ENCODE measurements around the gene UNC119B. TPM values are rescaled to one million over a fixed set of nuclear protein-coding genes. Genes with fewer than 3 reads are reported as not detected.

The UNC119B gene
- total RNA-seq, 1 experiment from 2014 or later, result 33.8 TPM

DNA sequence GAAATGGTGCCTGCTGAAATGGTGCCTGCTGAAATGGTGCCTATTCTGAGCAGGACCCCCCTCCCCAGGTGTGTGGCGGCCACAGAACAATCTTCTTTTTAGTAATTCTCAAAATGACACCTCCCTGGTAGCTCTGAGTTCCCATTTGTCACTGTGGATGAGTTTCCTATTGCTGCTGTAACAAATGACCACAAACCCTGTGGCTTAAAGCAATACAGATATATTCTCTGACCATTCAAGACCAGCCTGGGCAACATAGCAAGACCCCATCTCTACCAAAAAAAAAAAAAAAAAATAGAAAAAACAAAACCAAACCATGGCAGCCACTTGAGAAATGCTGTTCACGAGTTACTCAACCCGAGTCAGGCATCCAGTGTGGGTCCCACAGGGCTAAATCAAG is 23.3 kb downstream of the UNC119B start:
- Histone ChIP-seq H2AFZ (ENCODE audit: low read depth, low read length, poor library complexity, severe bottlenecking) (no peak overlapping the region), H3K9me2 (ENCODE audit: insufficient read depth) (no peaks in the 10 kb centered on the region), H3K9me3 (ENCODE audit: control insufficient read depth in 1 of 2, insufficient read depth in 1 of 2, low read depth in 1 of 2, low read length in 2 of 2) (no peaks in the 10 kb centered on the region), H3K27me3 (ENCODE audit: insufficient read depth, low read length) (no peaks in the 10 kb centered on the region), H3K9ac (ENCODE audit: low read length) (no peak overlapping the region), H3K4me3 (replicated peaks in 1 of 2; ENCODE audit: low read depth in 1 of 2, low read length in 2 of 2) (no peak overlapping the region), H4K20me1 (ENCODE audit: insufficient read depth) (no peaks in the 10 kb centered on the region), H3K27ac (ENCODE audit: low read depth, low read length) (no peak overlapping the region), H3K4me1 (ENCODE audit: control insufficient read depth in 1 of 2, insufficient read depth in 2 of 2, low read length in 2 of 2) (no peaks in the 10 kb centered on the region), H3K4me2 (ENCODE audit: low read length) (no peak overlapping the region), H3K36me3 (ENCODE audit: control insufficient read depth in 1 of 2, insufficient read depth in 2 of 2, low read length in 2 of 2) (peaks cover 0 to 7% of the 10 kb centered on the region in 2 experiments; a peak in 2 of 4 replicates), H3K79me2 (ENCODE audit: insufficient read depth, low read length) (no peaks in the 10 kb centered on the region)
- RAD21 ChIA-PET (ENCODE audit: low non-redundant PET in 1 of 2, low total read pairs in 2 of 2, uncharacterized antibody in 2 of 2, unreplicated experiment in 2 of 2), result no interaction called here
- ATAC-seq, result no peak
- DNase-seq (ENCODE audit: low read depth, low spot score), result no peak
- POLR2A ChIA-PET, result no interaction called here
- intact Hi-C loops (cut with micrococcal nuclease), result no loop called here
- no TSS peak for BruUV-seq (replicated peaks)
- CTCF ChIA-PET, result no interaction called here
- TF ChIP-seq, protein P1, sequence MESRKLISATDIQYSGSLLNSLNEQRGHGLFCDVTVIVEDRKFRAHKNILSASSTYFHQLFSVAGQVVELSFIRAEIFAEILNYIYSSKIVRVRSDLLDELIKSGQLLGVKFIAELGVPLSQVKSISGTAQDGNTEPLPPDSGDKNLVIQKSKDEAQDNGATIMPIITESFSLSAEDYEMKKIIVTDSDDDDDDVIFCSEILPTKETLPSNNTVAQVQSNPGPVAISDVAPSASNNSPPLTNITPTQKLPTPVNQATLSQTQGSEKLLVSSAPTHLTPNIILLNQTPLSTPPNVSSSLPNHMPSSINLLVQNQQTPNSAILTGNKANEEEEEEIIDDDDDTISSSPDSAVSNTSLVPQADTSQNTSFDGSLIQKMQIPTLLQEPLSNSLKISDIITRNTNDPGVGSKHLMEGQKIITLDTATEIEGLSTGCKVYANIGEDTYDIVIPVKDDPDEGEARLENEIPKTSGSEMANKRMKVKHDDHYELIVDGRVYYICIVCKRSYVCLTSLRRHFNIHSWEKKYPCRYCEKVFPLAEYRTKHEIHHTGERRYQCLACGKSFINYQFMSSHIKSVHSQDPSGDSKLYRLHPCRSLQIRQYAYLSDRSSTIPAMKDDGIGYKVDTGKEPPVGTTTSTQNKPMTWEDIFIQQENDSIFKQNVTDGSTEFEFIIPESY (IDR thresholded peaks at IDR 0.05; ENCODE audit: extremely low read depth, insufficient replicate concordance, low read length), result no peak
- TF ChIP-seq CBX3 (IDR thresholded peaks at IDR 0.05; ENCODE audit: low read depth) (no peak), POLR2A (IDR thresholded peaks at IDR 0.05; ENCODE audit: borderline replicate concordance, extremely low read depth, insufficient read depth, insufficient read length) (no peak), SRF (IDR thresholded peaks at IDR 0.05; ENCODE audit: low read depth) (no peak), RAD21 (IDR thresholded peaks at IDR 0.05; ENCODE audit: low read depth) (no peak), YY1 (IDR thresholded peaks at IDR 0.05; ENCODE audit: extremely low read depth, insufficient replicate concordance, low read depth, low read length) (no peak), TCF7L2 (IDR thresholded peaks at IDR 0.05; ENCODE audit: borderline replicate concordance, extremely low read depth, insufficient read depth, insufficient read length) (no peak), ZNF274 (IDR thresholded peaks at IDR 0.05; ENCODE audit: low read depth, low read length) (no peak), FOSL1 (IDR thresholded peaks at IDR 0.05; ENCODE audit: low read depth) (no peak), CEBPB (IDR thresholded peaks at IDR 0.05; ENCODE audit: low read depth) (no peak), ZFX (IDR thresholded peaks at IDR 0.05) (no peak)
- TF ChIP-seq, protein P2, sequence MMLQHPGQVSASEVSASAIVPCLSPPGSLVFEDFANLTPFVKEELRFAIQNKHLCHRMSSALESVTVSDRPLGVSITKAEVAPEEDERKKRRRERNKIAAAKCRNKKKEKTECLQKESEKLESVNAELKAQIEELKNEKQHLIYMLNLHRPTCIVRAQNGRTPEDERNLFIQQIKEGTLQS (IDR thresholded peaks at IDR 0.05), result no peak
- TF ChIP-seq, protein P3, sequence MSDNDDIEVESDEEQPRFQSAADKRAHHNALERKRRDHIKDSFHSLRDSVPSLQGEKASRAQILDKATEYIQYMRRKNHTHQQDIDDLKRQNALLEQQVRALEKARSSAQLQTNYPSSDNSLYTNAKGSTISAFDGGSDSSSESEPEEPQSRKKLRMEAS (IDR thresholded peaks at IDR 0.05), result no peak

All from HCT116 (cell line).